GM12892 (cell line): ENCODE results near the gene CARMIL1.

ENCODE experiments used
- POLR2A ChIP-seq: IDR thresholded peaks from 2 replicates; pipeline ENCODE4 v1.6.1; 2011; ENCODE audit warnings: low read depth, low read length, control low read depth
- POLR2AphosphoS5 ChIP-seq: IDR thresholded peaks from 2 replicates; pipeline ENCODE4 v1.6.1; 2011; ENCODE audit warnings: low read depth, low read length, control low read depth

- TF ChIP-seq POLR2AphosphoS5 (no peak), POLR2A (no peak)
Measured at GRCh38 chr6:25431306-25431974, 152.3 kb downstream of the CARMIL1 start.
